ENCODE results near the gene PROSER1.
"Not testable (repeated sequence)": the region's sequence is repeated elsewhere in the genome, so short reads cannot be mapped to it uniquely, and the experiment has no call there.

PROSER1 gene

DNA sequence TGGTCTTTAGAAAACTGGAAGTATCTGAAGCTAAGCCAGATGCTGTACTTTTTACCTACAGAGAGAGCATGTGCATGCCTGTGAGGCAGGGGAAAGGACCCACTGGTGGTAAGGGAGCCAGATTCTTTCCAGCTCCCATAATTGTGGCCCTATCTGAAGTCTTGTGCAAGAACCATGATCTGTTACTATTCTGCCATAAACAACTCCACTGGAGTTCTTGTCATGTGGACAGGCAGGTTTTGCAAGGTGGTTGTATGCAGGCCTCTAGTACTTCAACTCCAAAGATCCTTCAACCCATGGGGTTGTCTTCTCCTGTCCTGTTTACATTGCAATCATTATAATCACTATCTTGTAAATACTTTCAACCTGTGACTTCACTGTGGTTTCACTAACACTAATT lies 14.1 kb downstream of the PROSER1 start:
- DNase-seq = no peak

DNA sequence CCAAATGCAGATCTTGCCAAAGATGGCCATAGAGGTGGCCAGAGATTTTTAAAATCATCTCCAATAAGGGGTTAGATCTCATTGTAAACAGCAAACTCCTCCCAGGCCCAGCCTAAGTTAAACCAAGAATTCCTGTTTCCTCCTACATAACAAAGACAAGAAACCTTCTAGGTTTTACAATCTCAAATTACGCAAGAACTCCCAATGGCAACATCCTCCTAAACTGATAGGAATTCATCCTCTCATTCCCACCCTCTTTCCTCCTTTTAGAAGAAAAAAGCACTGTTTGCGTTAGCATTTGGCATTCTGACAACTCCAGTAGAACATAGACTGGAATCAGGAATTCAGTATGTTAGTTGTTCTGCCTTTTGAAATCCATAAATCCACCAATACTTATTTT lies 14.6 kb downstream of the PROSER1 start:
- DNase-seq = no peak

DNA sequence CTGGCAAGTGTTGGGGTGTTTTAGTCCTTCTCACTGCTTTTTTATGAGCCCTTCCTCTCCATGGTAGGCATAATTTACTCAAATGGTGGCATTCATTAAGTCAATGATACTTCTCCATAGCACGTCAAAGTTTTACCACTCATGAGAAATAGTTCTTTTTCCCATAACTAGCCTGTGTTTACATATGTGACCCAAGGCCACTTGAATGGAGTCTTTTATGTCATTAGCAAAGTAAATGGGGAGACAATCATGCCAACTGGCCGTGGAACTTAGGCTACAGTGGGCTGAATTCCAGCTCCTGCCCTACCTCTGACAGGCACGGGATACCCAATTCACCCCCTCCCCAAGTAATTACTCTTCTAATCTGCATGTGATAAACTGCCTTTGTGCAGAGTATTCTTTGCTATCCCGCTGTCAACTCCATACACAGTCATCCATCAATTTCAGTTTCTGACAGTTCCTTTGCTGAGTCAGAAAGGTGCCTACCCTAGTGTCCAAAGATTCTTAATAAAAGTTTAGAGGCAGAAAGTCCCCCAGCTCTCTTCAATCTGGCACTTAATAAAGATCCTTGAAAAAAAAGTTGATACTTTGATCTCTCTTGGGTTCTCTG lies 16.9 kb downstream of the PROSER1 start:
- DNase-seq = no peak

DNA sequence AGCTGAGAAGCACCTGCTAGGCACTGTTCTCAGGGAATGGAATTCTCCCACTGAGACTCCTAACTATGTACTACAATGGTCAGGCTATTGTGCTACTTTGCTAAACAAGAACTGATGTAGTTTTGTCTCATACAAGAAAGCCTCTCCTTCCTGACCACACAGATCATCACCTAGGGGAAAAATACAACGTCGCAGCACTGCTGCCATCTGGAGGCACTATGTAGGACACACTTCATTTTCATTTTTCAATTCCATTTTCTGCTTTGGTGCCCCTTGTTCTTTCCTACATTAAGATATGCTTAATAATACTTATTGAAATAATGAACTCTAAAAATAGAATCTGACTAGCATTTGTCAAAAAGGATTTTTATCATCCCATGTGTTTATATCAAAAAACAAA lies 21.1 kb downstream of the PROSER1 start:
- DNase-seq = peak in 1 of 2 experiments; percentile 42

DNA sequence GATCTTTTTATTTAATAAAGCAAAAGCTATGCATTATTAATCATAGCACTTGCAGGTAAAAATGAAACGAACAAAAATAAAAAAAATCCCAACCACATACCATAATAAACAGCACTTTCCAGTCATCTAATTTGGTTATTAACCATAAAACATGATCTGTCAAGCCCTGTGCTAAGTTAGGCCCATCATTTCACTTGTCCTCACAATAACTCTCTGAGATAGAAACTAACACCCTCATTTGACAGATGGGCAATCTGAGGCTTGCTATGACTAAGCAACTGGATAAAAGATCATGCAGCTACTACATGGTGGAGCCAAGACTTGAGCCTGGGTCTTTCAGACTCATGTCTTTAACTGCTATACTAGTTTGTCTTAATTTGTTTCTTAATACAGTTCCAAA lies 21.8 kb downstream of the PROSER1 start:
- DNase-seq = no peak

DNA sequence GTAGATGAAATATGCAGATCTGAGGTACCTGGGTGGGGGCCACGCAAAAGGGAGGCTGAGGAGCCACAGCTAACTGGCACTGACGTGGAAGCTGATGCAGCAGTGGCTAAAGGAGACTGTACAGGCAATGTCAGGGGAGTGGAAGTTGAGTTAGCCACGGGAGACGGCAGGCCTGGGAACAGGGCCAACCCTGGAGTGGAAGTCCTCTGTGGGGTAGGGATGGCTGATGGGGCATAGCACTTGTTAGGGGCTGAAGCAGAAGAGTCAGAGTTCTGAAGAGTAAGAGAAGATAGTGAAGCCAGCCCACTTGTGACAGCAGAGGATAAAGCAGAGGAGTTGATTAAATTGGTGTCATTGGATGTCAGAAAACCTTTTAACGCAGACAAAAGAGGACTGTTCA lies 24.4 kb downstream of the PROSER1 start:
- DNase-seq = no peak

DNA sequence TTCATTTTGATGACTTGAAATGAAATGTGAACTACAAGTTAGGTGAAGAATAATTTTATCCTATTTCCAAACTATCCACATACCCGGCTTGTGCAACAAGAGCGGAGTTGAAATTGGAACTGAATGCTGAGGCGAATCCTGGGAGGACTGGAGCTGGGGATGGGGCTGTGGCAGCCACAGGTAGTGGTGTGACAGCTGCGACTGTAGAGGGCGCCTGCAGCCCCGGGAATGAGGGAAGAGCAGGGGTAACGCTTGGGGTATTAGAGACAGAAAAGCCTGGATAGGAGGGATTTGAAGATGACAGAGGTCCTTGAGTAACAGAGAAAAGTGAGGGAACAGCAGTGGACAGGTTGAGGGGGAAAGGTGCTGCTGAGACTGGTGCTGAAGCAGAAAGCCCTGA lies 25.3 kb downstream of the PROSER1 start:
- no peak for DNase-seq

DNA sequence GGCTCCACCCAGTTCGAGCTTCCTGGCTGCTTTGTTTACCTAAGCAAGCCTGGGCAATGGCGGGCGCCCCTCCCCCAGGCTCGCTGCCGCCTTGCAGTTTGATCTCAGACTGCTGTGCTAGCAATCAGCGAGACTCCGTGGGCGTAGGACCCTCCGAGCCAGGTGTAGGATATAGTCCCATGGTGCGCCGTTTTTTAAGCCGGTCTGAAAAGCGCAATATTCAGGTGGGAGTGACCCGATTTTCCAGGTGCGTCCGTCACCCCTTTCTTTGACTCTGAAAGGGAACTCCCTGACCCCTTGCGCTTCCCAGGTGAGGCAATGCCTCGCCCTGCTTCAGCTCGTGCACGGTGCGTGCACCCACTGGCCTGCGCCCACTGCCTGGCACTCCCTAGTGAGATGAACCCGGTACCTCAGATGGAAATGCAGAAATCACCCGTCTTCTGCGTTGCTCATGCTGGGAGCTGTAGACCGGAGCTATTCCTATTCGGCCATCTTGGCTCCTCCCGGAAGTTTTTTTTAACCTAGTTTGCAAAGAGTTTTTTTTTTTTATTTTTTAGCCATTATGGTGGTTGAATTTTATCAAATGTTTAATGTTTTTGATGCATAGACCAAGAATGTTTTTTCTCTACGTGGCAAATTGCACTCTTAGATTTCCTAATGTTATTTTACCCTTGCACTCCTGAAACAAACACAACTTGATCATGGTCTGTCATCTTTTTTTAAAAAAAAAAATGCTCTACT lies 31.3 kb downstream of the PROSER1 start:
- not testable (repeated sequence) for DNase-seq

DNA sequence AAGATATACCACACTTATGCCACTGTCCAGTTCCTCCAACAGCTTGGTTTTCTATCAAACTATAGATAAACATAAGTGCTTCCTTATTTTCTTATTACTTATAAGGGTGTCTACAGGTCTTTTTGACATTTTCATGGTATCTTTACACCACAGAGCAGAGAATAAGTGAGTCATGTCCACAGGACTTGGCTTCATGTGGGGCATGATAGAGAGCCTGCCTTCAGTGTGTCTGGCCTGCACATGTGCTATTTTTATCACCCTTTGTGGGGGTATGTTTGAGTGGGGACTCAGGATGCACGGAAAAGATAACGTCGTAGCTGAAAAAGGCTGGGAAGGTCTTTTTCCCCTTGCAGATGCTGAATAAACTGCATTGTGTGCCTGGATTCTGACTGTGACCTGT lies 39.1 kb downstream of the PROSER1 start:
- no peak for DNase-seq

DNA sequence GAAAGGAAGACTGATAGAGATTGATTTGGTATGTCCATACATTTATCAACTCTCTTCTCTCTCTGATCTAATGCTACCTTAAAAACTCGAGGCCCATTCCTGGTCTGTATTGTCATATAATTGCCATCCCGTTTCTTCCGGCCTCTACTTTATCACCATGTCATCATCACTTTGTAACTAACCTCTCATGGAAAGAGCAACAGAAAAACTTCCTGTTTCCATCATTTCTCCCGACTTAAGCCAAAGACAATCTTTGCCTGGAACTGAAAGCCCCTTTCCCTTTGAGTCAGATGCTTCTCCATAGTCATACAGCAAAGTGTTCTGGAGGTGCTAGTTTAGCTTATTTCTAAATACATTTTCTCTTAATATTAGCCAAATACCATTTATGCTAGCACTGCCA lies 44.5 kb downstream of the PROSER1 start:
- no peak for DNase-seq

DNA sequence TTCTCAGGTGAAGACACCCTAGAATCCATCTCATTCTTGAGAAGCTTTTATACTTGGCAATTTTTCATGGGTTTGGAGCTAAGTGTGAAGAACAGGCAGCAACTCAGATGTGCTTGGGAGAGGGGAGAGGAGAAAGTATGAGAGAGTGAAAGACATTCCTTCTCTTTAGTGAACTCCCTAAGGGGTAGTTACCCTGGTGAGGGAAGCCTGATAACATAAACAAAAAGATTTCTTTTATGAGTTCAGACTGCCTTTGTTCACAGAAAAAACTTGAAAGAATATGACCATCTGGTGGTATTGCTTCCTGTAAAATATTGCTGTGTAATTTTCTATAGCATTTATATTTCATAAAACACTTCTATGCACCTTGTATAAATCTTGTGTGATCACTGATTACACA lies 47.2 kb downstream of the PROSER1 start, which contains the start of gene STOML3:
STOML3 (minus strand) TSS at position 139 of the 400 bp plus-strand sequence; CDS start at position 29, 110 bp downstream.
- no peak for DNase-seq

DNA sequence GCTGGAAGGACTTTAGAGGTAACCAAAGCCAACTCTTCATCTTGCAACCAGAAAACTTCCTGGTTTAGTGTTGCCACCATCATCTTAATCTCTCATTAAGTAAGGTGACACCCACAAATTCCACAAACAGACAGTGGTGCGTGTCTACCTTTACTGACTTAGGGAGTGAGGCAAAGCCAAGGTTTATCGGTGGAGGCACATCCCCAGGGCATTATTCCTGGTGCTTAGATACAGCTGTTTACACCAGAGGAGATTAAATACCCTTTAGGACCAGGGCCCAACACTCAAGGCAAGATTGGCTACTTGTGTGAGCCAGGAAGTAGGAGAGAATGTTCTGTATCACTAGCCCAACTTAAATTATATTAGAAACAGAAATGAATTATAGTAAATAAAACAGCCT lies 56.8 kb downstream of the PROSER1 start:
- DNase-seq = no peak

DNA sequence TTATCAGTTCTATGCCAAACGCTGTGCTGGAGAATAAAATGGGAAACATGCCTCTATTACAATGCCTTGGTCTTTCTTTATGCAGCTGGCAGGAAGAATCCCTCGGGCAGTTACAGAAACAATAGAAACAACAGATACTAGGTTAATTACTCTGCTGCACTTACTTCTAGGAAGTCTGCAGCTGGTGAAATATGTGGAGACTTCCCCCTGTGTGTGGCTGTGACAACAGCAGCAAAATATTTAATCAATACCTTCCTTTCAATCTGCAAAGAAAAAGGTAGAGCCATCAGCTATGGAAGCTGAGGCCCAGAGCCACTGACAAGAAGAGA lies 57.2 kb downstream of the PROSER1 start:
- DNase-seq = no peak

DNA sequence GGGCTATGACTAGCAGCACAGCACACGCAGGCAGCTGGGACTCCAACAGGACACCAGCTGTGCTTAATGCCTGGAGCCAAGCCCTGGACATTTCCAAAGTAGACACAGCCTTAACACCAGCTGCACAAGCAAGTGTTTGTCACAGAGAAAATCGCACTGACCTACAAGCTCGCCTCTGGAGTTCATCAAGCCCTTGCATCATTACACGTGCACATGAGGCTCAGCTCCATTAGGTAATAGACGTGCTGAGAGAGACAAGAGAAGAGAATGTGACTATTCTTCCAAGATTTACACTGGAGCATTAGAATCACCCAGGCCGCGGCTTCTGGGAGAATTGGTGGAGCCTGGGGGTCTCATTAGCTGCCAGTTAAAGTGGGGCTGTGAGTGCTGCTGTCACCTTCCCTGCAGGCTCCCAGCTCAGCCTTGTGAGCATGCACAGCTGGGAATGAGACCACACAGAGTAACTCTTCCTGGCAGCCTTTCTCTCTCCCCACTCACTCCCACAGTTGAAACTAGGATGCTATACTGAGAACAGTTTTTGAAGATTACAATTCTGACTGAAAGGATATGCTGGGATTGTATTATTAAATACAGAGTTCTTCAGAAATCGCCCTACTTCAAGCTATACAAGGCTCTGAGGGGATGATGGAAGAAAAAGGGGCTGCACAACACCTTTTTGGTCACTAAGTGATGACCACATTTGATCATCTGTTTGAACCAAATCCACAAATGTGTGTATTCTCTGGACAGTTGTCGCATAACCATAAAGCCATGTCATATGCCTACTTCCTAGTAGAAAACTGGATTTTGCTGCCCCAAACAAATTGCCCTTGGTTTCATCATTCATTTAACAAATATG lies 57.8 kb downstream of the PROSER1 start:
- DNase-seq = no peak

DNA sequence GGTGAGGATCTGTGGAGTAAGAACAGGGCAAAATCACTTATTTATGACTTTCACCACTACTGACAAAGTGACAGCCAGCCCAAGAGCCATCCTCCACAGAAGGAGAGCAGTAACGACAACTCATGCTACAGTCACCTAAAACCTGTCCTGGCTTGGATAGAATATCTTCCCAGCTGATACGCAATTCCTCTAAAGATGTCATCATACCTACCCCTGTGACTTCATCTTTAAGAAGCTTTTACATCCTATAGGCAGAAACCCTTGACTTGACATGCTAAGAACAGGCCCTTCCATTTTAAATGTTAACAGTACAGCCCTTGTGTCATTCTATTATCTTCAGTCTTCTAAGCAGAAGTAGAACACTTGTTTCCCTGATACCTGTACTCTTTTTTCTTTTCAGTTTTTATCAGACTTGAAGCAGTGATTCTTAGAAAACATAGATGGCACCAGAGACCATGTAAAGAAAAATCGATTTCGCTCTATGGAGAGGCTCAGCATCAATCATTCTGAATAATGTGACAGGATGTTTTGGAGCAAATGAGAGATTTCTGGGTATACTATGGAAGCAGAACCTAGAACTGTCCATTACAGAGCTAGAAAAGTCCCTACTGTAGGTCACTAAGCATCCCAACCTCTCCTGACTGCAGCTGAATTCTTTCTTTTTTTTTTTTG lies 67.4 kb downstream of the PROSER1 start:
- no peak for DNase-seq

DNA sequence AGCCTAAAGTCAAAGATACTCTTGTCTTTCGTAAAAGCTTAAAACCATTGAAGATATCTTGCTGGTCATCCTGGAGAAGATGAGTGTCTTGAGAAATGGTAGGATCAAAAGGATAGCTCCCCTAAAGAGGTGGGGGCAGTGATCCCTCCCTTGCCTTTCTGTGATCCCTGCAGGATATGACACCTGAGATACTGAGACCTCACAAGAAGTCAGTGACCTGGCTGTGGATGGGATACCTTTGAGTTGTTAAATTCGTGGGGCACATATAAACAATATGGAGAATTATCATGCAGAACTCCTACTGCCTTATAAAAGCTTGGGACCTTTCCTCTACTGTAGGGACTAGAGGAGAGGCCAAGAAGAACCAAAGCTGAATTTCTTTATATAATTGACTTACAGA lies 68.7 kb downstream of the PROSER1 start:
- DNase-seq = no peak

DNA sequence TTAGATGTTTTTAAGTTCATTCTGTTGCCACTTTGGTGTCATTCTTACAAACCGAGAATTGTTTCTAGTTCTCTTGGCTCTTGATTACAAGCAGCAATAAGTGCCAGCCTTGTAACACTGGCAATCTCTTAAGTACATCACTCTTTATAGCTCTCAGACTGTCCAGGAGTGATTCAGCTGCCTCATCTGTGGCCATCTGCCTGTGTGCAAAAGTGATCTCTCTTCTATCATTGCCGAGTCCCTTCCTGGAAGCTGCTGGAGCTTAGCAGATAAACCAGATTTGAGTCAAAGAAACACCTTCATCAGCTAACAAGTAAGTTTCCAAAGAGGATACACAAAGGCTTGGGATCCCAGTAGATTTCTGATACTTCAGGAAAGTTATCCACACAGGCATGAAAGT lies 70.4 kb downstream of the PROSER1 start:
- no peak for DNase-seq

DNA sequence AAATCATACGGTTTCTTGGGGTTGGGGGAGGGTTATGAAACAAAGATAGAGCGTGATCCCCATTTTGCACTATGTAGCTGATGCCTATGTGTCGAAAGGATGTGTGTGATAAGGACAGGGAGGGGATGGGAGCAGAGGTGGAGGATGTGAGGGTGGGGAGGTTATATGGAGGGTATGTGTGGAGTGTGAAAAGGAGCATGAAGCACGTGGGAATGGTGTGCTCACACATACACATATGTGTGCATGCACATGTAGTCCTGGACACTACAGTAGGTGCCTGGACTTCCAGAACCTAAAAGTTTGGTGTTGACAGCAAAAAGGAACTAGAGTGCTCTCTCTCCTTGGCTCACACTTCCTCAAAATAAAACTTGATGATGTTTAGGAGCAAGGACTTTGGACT lies 72.6 kb downstream of the PROSER1 start:
- DNase-seq = no peak

DNA sequence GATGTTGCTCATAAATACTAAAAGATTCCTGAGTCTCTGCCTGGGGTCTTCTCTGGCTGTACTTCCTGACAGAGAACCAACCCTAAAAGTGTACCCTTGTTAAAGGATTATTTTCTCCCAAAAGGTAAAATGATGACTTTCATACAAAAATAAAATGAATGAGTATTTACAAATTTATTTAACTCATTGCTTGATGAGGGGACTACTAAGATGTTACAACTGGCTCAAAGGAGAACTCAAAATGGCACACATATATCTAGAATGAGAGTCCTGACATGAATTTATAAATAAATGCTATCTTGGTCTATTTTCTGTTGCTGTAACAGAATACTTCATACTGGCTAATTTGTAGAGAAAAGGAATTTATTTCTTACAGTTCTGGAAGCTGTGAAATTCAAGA lies 77.7 kb downstream of the PROSER1 start:
- DNase-seq = no peak

All from Kasumi-1 (cell line).